OCI-LY1 (cell line): Measurements from ENCODE around the gene DIPK1B.

Source experiments
- CTCF ChIP-seq: fragments of 200-600 bp; sonication (generic), shearing (Covaris generic); IDR thresholded peaks from 2 replicates; pipeline ENCODE4 v1.5.1; 2017; ENCODE audit warnings: mild to moderate bottlenecking, antibody characterized with exemption, low read length, moderate library complexity, mixed read lengths
- EZH2 ChIP-seq: fragments of 200-600 bp; sonication (generic), shearing (Covaris generic); IDR thresholded peaks from 2 replicates; pipeline ENCODE4 v1.8.0; 2017; ENCODE audit warnings: borderline replicate concordance, mixed run types, mild to moderate bottlenecking, antibody characterized with exemption, low read length, moderate library complexity, mixed read lengths

- TF ChIP-seq CTCF (no peak), EZH2 (no peak)
These were observed 30.2 kb upstream of the DIPK1B start for GRCh38 chr9:136681945-136682699.
